Peyer's patch (tissue), 4 donors: Measurements from ENCODE around the gene MLPH. TPM values are rescaled to one million over a fixed set of nuclear protein-coding genes. Genes with fewer than 3 reads are reported as not detected.

Source experiments
- DNase-seq, 3 donors: peaks; one replicate each; pipeline ENCODE4 v3.0.0-alpha.2; 2017 to 2019
- H3K27ac ChIP-seq, 4 donors: fragments of 200-600 bp; sonication (generic); one replicate each; pipeline ENCODE4 v1.5.1; 2016 to 2019
- H3K27me3 ChIP-seq, 2 donors: fragments of 200-600 bp; sonication (generic); one replicate each; pipeline ENCODE4 v1.5.1; 2019
- H3K36me3 ChIP-seq, 3 donors: fragments of 200-600 bp; sonication (generic); one replicate each; pipeline ENCODE4 v1.5.1; 2016 to 2019
- H3K4me1 ChIP-seq, 4 donors: fragments of 200-600 bp; sonication (generic); one replicate each; pipeline ENCODE4 v1.5.1; 2016 to 2019
- H3K4me3 ChIP-seq, 4 donors: fragments of 200-600 bp; sonication (generic); 1 replicate in 3 of 4; 2 replicates in 1 of 4; pipeline ENCODE4 v1.5.1; 2016 to 2019; ENCODE audit warnings: mild to moderate bottlenecking in 1 of 4
- H3K9me3 ChIP-seq, 4 donors: fragments of 200-600 bp; sonication (generic); one replicate each; pipeline ENCODE4 v1.5.1; 2016 to 2019; ENCODE audit warnings: mild to moderate bottlenecking in 1 of 4
- CTCF ChIP-seq, 6 experiments: fragments of 450-650 bp in 4 of 6; fragments of 200-600 bp in 2 of 6; sonication (generic) in 1 of 6; IDR thresholded peaks; one replicate each; pipeline ENCODE4 v1.5.1; 2017 to 2019; ENCODE audit warnings: antibody characterized with exemption in 6 of 6, mild to moderate bottlenecking in 3 of 6, moderate library complexity in 1 of 6
- POLR2A ChIP-seq, 2 donors: fragments of 450-650 bp; IDR thresholded peaks; one replicate each; pipeline ENCODE4 v1.5.1; 2017; ENCODE audit warnings: antibody characterized with exemption in 2 of 2, mild to moderate bottlenecking in 2 of 2, moderate library complexity in 2 of 2
- total RNA-seq, 4 donors: library from RNA; depleted of rRNA; stranded (reverse); fragments of >200 nt; gene quantifications; one replicate each; pipeline ENCODE4 v1.1.0, GENCODE V29; 2016

The MLPH gene
- total RNA-seq, 4 donors from 2014 or later = 82.5 to 195 (median 116) TPM

DNA sequence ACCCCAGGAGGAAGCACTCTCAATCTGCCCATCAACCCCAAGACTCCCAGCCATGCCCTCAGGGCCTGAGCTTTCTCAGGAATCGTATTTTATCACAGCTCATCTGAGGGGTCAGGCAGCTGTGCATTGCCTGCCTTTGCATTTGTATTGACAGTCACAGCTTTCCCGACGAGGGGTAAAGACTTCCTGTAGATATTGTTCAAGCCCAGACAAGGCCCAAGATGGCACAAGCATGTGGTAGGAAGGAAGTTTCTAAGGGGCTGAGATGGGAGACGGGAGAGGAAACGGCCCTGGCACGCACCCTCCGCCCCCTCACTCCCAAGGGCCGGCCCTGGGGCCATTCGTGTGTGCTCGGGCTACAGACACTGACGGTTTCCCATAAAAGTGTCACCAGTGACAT is 45.1 kb downstream of the MLPH start:
- Histone ChIP-seq H3K4me3 (no peak overlapping the region), H3K27me3 (no peaks in the 10 kb centered on the region), H3K4me1 (no peaks in the 10 kb centered on the region), H3K9me3 (no peaks in the 10 kb centered on the region), H3K27ac (no peak overlapping the region), H3K36me3 (no peaks in the 10 kb centered on the region)
- TF ChIP-seq POLR2A (IDR thresholded peaks at IDR 0.05) (no peak), CTCF (IDR thresholded peaks at IDR 0.05) (no peak)
- no peak for DNase-seq

- no peak for TF ChIP-seq POLR2A (IDR thresholded peaks at IDR 0.05)
- no peak for TF ChIP-seq CTCF (IDR thresholded peaks at IDR 0.05)
- Histone ChIP-seq H3K27ac (no peak overlapping the region), H3K4me1 (no peaks in the 10 kb centered on the region), H3K36me3 (no peaks in the 10 kb centered on the region), H3K9me3 (no peaks in the 10 kb centered on the region), H3K27me3 (no peaks in the 10 kb centered on the region), H3K4me3 (no peak overlapping the region)
- DNase-seq = no peak
Measured at GRCh38 chr2:237533668-237534161, 46.7 kb downstream of the MLPH start.

- no peaks in the 10 kb centered on the region for H3K36me3 ChIP-seq
- H3K4me3 ChIP-seq = no peak overlapping the region
- no peak for DNase-seq
- no peaks in the 10 kb centered on the region for H3K4me1 ChIP-seq
- H3K27ac ChIP-seq = no peak overlapping the region
- no peaks in the 10 kb centered on the region for H3K27me3 ChIP-seq
- no peaks in the 10 kb centered on the region for H3K9me3 ChIP-seq
- TF ChIP-seq CTCF (IDR thresholded peaks at IDR 0.05) (no peak), POLR2A (IDR thresholded peaks at IDR 0.05) (no peak)
Measured at GRCh38 chr2:237534380-237534779, 47.3 kb downstream of the MLPH start.

DNA sequence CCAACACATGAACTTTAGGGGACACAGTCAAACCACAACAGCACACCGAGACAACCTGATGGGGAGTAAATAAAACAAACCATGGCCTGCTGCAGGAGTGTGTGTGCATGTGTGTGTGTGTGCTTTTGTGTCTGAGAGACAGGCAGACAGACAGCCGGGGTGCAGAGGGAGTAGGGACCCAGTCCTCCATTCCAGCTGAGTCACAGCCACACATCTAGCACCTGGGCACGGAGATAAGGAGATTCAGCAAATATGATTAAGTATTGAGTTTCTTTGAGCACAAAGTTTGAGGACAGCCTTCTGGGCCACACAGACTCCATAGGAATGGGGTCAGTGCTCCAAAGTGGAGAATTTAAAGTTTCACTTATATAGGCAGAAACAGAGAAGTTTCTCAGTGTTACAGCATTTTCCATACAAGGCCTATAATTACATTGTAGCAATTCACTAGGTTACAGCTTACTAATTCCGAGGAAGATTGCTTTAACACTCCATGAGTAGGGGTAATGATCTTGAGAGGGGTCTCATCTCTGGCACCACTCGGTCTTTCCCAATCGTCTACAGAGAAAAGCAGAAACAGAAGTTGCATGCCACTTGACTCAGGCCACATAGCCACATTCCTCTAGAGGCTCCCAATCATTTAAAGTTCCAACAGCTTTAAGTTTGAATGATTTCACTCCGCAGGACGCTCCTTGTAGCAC is 48.5 kb downstream of the MLPH start:
- Histone ChIP-seq H3K4me3 (no peak overlapping the region), H3K9me3 (no peaks in the 10 kb centered on the region), H3K4me1 (peaks cover 0 to 5% (median 0%) of the 10 kb centered on the region in 4 donors), H3K27me3 (no peaks in the 10 kb centered on the region), H3K36me3 (no peaks in the 10 kb centered on the region), H3K27ac (no peak overlapping the region)
- no peak for DNase-seq
- TF ChIP-seq POLR2A (IDR thresholded peaks at IDR 0.05) = no peak
- no peak for TF ChIP-seq CTCF (IDR thresholded peaks at IDR 0.05)

GRCh38 chr2:237536083-237536415 is 49.0 kb downstream of the MLPH start:
- H3K36me3 ChIP-seq = no peaks in the 10 kb centered on the region

More at GRCh38 chr2:237536083-237536415, 49.0 kb downstream of the MLPH start:
- H3K4me3 ChIP-seq = no peak overlapping the region
- TF ChIP-seq CTCF (IDR thresholded peaks at IDR 0.05) (no peak), POLR2A (IDR thresholded peaks at IDR 0.05) (no peak)
- DNase-seq = no peak
- H3K27ac ChIP-seq = no peak overlapping the region
- peaks cover 0 to 10% (median 0%) of the 10 kb centered on the region in 4 donors for H3K4me1 ChIP-seq
- H3K27me3 ChIP-seq = no peaks in the 10 kb centered on the region
- no peaks in the 10 kb centered on the region for H3K9me3 ChIP-seq
